Activated naive CD4-positive, alpha-beta T cell treated with anti-CD3 and anti-CD28 coated beads for 36 hours (primary cell): ENCODE measurements around the gene DTNA. TPM values are rescaled to one million over a fixed set of nuclear protein-coding genes. Genes with fewer than 3 reads are reported as not detected.

ENCODE experiments used
- CTCF ChIA-PET: fragments of 350-600 bp; sonication (Branson Sonifier 250); formaldehyde crosslinking; loops from one replicate; lab custom pipeline; 2021; ENCODE audit warnings: antibody characterized with exemption; lab: Charles Lee
- DNase-seq: peaks from one replicate; pipeline ENCODE4 v3.0.0-alpha.2; 2020
- H3K27ac Mint-ChIP-seq: one replicate; pipeline ENCODE4 v1.8.0; 2021; ENCODE audit warnings: mild to moderate bottlenecking, mixed read lengths
- H3K27me3 Mint-ChIP-seq: one replicate; pipeline ENCODE4 v1.8.0; 2021; ENCODE audit warnings: low read depth, mixed read lengths
- H3K36me3 Mint-ChIP-seq: one replicate; pipeline ENCODE4 v1.8.0; 2021; ENCODE audit warnings: low read depth, mixed read lengths
- H3K4me1 Mint-ChIP-seq: one replicate; pipeline ENCODE4 v1.8.0; 2021; ENCODE audit warnings: low read depth, mixed read lengths
- H3K4me3 Mint-ChIP-seq: one replicate; pipeline ENCODE4 v1.8.0; 2021; ENCODE audit warnings: mild to moderate bottlenecking, moderate library complexity, mixed read lengths
- H3K9me3 Mint-ChIP-seq: one replicate; pipeline ENCODE4 v1.8.0; 2021; ENCODE audit warnings: mixed read lengths
- intact Hi-C: fragments of 100-400 bp; cut with micrococcal nuclease; formaldehyde crosslinking; loops from one replicate; pipeline ENCODE4 v1.15.1; 2023
- total RNA-seq, 2 experiments: library from RNA; stranded (reverse); gene quantifications; one replicate each; pipeline ENCODE4 v1.2.3, GENCODE V29; 2021

DTNA gene
- total RNA-seq, 2 experiments from 2014 or later, result 0.27 to 0.43 TPM

- H3K4me3 Mint-ChIP-seq, result no peak overlapping the region
- H3K9me3 Mint-ChIP-seq, result no peaks in the 10 kb centered on the region
- intact Hi-C loops, result no loop called here
- no peak for DNase-seq
- H3K27ac Mint-ChIP-seq, result no peak overlapping the region
- no peaks in the 10 kb centered on the region for H3K4me1 Mint-ChIP-seq
- H3K27me3 Mint-ChIP-seq, result peaks cover 8% of the 10 kb centered on the region
- CTCF ChIA-PET, result no interaction called here
- no peaks in the 10 kb centered on the region for H3K36me3 Mint-ChIP-seq
Measured at GRCh38 chr18:34746614-34747013, 36.5 kb downstream of the DTNA start.

GRCh38 chr18:34749721-34750120 lies 39.6 kb downstream of the DTNA start:
- no peaks in the 10 kb centered on the region for H3K4me1 Mint-ChIP-seq

GRCh38 chr18:34752056-34752455 lies 42.0 kb downstream of the DTNA start:
- no peak for DNase-seq
- H3K4me3 Mint-ChIP-seq, result no peak overlapping the region
- H3K27me3 Mint-ChIP-seq, result peaks cover 16% of the 10 kb centered on the region
- H3K4me1 Mint-ChIP-seq, result no peaks in the 10 kb centered on the region
- H3K36me3 Mint-ChIP-seq, result no peaks in the 10 kb centered on the region
- no peak overlapping the region for H3K27ac Mint-ChIP-seq
- H3K9me3 Mint-ChIP-seq, result no peaks in the 10 kb centered on the region
- intact Hi-C loops, result no loop called here
- CTCF ChIA-PET, result interaction anchor here (1.6 kb wide), 1 partner anchor 36 kb away, joined by 3 read pairs; no protein-coding TSS in a partner anchor

More at GRCh38 chr18:34749721-34750120, 39.6 kb downstream of the DTNA start:
- CTCF ChIA-PET, result no interaction called here
- Mint-ChIP-seq H3K36me3 (no peaks in the 10 kb centered on the region), H3K27ac (no peak overlapping the region), H3K9me3 (no peaks in the 10 kb centered on the region), H3K4me3 (no peak overlapping the region), H3K27me3 (peaks cover 15% of the 10 kb centered on the region)
- DNase-seq, result no peak
- intact Hi-C loops, result no loop called here

- intact Hi-C loops, result no loop called here
- Mint-ChIP-seq H3K27ac (no peak overlapping the region), H3K36me3 (no peaks in the 10 kb centered on the region), H3K9me3 (no peaks in the 10 kb centered on the region), H3K4me3 (no peak overlapping the region), H3K4me1 (no peaks in the 10 kb centered on the region), H3K27me3 (peaks cover 16% of the 10 kb centered on the region)
- no peak for DNase-seq
- CTCF ChIA-PET, result no interaction called here
Measured at GRCh38 chr18:34754300-34754699, 44.2 kb downstream of the DTNA start.

- intact Hi-C loops, result no loop called here
- no peaks in the 10 kb centered on the region for H3K4me1 Mint-ChIP-seq
- no peaks in the 10 kb centered on the region for H3K9me3 Mint-ChIP-seq
- H3K4me3 Mint-ChIP-seq, result no peak overlapping the region
- H3K27ac Mint-ChIP-seq, result no peak overlapping the region
- CTCF ChIA-PET, result no interaction called here
- DNase-seq, result no peak
- H3K27me3 Mint-ChIP-seq, result peaks cover 25% of the 10 kb centered on the region
- H3K36me3 Mint-ChIP-seq, result no peaks in the 10 kb centered on the region
Measured at GRCh38 chr18:34757666-34758065, 47.6 kb downstream of the DTNA start.

- no peak overlapping the region for H3K4me3 Mint-ChIP-seq
- H3K27ac Mint-ChIP-seq, result no peak overlapping the region
- CTCF ChIA-PET, result no interaction called here
- no peaks in the 10 kb centered on the region for H3K4me1 Mint-ChIP-seq
- H3K27me3 Mint-ChIP-seq, result peaks cover 26% of the 10 kb centered on the region
- H3K9me3 Mint-ChIP-seq, result no peaks in the 10 kb centered on the region
- intact Hi-C loops, result no loop called here
- no peak for DNase-seq
- no peaks in the 10 kb centered on the region for H3K36me3 Mint-ChIP-seq
Measured at GRCh38 chr18:34758378-34758948, 48.4 kb downstream of the DTNA start.

GRCh38 chr18:34760444-34760843 lies 50.3 kb downstream of the DTNA start:
- CTCF ChIA-PET, result no interaction called here
- no peak overlapping the region for H3K4me3 Mint-ChIP-seq
- no peak for DNase-seq
- no peaks in the 10 kb centered on the region for H3K9me3 Mint-ChIP-seq
- no peaks in the 10 kb centered on the region for H3K36me3 Mint-ChIP-seq
- H3K4me1 Mint-ChIP-seq, result no peaks in the 10 kb centered on the region
- H3K27me3 Mint-ChIP-seq, result peaks cover 24% of the 10 kb centered on the region
- no peak overlapping the region for H3K27ac Mint-ChIP-seq
- intact Hi-C loops, result no loop called here

- Mint-ChIP-seq H3K27ac (no peak overlapping the region), H3K4me1 (no peaks in the 10 kb centered on the region), H3K27me3 (peaks cover 29% of the 10 kb centered on the region), H3K4me3 (no peak overlapping the region), H3K9me3 (no peaks in the 10 kb centered on the region), H3K36me3 (no peaks in the 10 kb centered on the region)
- CTCF ChIA-PET, result no interaction called here
- no peak for DNase-seq
- intact Hi-C loops, result no loop called here
Measured at GRCh38 chr18:34764451-34764850, 54.4 kb downstream of the DTNA start.

- intact Hi-C loops, result no loop called here
- H3K27me3 Mint-ChIP-seq, result peaks cover 14% of the 10 kb centered on the region
- H3K4me3 Mint-ChIP-seq, result no peak overlapping the region
- no peak for DNase-seq
- H3K27ac Mint-ChIP-seq, result no peak overlapping the region
- no peaks in the 10 kb centered on the region for H3K9me3 Mint-ChIP-seq
- H3K4me1 Mint-ChIP-seq, result no peaks in the 10 kb centered on the region
- H3K36me3 Mint-ChIP-seq, result no peaks in the 10 kb centered on the region
- CTCF ChIA-PET, result no interaction called here
Measured at GRCh38 chr18:34767601-34768027, 57.5 kb downstream of the DTNA start.

- intact Hi-C loops, result no loop called here
- CTCF ChIA-PET, result no interaction called here
- Mint-ChIP-seq H3K4me1 (peaks cover 4% of the 10 kb centered on the region), H3K27ac (no peak overlapping the region), H3K27me3 (peaks cover 13% of the 10 kb centered on the region), H3K36me3 (no peaks in the 10 kb centered on the region), H3K4me3 (no peak overlapping the region), H3K9me3 (no peaks in the 10 kb centered on the region)
- no peak for DNase-seq
Measured at GRCh38 chr18:34771958-34772357, 61.9 kb downstream of the DTNA start.

GRCh38 chr18:34772887-34773286 lies 62.8 kb downstream of the DTNA start:
- intact Hi-C loops, result no loop called here
- CTCF ChIA-PET, result no interaction called here
- Mint-ChIP-seq H3K27ac (no peak overlapping the region), H3K36me3 (no peaks in the 10 kb centered on the region), H3K9me3 (no peaks in the 10 kb centered on the region), H3K27me3 (peaks cover 11% of the 10 kb centered on the region), H3K4me1 (peaks cover 4% of the 10 kb centered on the region), H3K4me3 (no peak overlapping the region)
- DNase-seq, result no peak

- H3K4me1 Mint-ChIP-seq, result peaks cover 4% of the 10 kb centered on the region
- H3K27ac Mint-ChIP-seq, result no peak overlapping the region
- no peak overlapping the region for H3K4me3 Mint-ChIP-seq
- CTCF ChIA-PET, result no interaction called here
- no peaks in the 10 kb centered on the region for H3K9me3 Mint-ChIP-seq
- no peaks in the 10 kb centered on the region for H3K36me3 Mint-ChIP-seq
- intact Hi-C loops, result no loop called here
- H3K27me3 Mint-ChIP-seq, result peaks cover 8% of the 10 kb centered on the region
- no peak for DNase-seq
Measured at GRCh38 chr18:34773378-34773777, 63.3 kb downstream of the DTNA start.

- Mint-ChIP-seq H3K4me1 (peaks cover 4% of the 10 kb centered on the region), H3K4me3 (no peak overlapping the region), H3K9me3 (no peaks in the 10 kb centered on the region), H3K36me3 (no peaks in the 10 kb centered on the region), H3K27me3 (peaks cover 10% of the 10 kb centered on the region), H3K27ac (no peak overlapping the region)
- DNase-seq, result no peak
- CTCF ChIA-PET, result no interaction called here
- intact Hi-C loops, result no loop called here
Measured at GRCh38 chr18:34773961-34774766, 64.1 kb downstream of the DTNA start.
